ENCODE results near the gene RTKN2.

GRCh38 chr10:62268399-62269114 is at the start of gene RTKN2:
- TF ChIP-seq CTCF (IDR thresholded peaks at IDR 0.05; ENCODE audit: insufficient read depth, low read length) (no peak), POLR2AphosphoS5 (IDR thresholded peaks at IDR 0.05; ENCODE audit: low read depth) (no peak), REST (IDR thresholded peaks at IDR 0.05; ENCODE audit: insufficient replicate concordance, low read depth) (no peak), GABPA (IDR thresholded peaks at IDR 0.05; ENCODE audit: low read depth) (no peak), SPI1 (IDR thresholded peaks at IDR 0.05; ENCODE audit: borderline replicate concordance, low read depth) (no peak)

Measured in HL-60 (cell line).